Measurements from ENCODE around the gene RAPGEF3. TPM values are rescaled to one million over a fixed set of nuclear protein-coding genes. Genes with fewer than 3 reads are reported as not detected.

Gene RAPGEF3
- total RNA-seq, 1 experiment from 2014 or later, result 5.7 TPM

DNA sequence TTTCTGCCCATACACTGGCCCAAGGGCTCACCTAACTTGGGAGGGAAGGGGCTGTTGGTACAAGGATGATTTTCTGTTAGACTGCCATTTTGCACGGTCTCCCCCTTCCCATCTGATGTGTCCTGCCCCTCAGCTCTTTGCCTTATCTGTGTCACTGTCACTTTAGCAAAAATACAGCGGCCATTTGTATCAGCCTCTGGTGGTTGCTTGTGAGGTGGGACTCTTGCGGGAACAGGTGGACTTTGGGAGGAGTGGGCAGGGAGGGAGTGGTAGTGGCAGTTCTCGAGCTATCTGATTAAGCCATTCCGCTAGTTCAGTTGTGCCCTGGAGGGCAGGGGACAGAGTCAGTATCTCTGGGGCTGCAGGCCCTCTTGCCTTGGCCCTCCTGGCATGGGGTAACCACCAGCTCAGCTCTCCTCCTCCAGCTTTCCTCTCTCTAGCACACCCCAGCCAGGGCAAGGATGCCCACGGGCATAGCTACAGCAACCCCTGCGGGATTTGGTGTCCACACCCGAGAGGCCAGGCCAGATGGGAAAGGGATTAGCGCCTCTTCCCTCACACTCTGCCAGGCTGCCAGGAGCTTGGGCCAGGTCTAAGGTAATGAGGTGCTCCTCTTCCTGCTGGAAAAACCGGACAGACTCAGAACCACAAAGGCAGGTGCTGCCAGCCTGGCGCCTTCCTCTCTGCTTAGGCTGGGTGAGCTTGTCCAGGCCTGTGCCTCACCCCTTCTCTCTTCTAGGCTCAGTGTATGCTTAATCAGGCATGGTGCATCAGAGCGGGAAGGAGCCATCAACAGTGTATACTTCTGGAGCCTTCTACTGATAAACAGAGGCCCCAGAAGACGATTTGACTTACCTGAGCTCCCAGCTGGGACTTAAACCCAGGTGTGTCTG lies 23.0 kb upstream of the RAPGEF3 start:
- Histone ChIP-seq H3K4me1 (replicated peaks; ENCODE audit: insufficient read depth) (peaks cover 39% of the 10 kb centered on the region), H3K79me2 (ENCODE audit: low read depth) (peaks cover 6% of the 10 kb centered on the region; the same call in 1 of the 2 replicates), H3K27ac (0 out of 2 replicates have a peak overlapping the region, but pooled peaks have one; percentile 19), H3K9me3 (ENCODE audit: insufficient read depth, low read depth) (no peaks in the 10 kb centered on the region), H3F3A (ENCODE audit: insufficient read depth, low read depth) (peaks cover 64% of the 10 kb centered on the region), H3K27me3 (ENCODE audit: insufficient read depth, low read depth) (no peaks in the 10 kb centered on the region), H2AFZ (no peak overlapping the region), H3K36me3 (ENCODE audit: low read depth) (no peaks in the 10 kb centered on the region), H3K4me2 (no peak overlapping the region), H3K9me2 (ENCODE audit: insufficient read depth) (no peaks in the 10 kb centered on the region), H4K20me1 (ENCODE audit: insufficient read depth) (no peaks in the 10 kb centered on the region), H3K4me3 (no peak overlapping the region)
- DNase-seq, result peak; percentile 63 to 79
- TF ChIP-seq CTCF (conservative IDR thresholded peaks at IDR 0.05), result no peak
- TF ChIP-seq EZH2 (IDR thresholded peaks at IDR 0.05; ENCODE audit: low read depth), result no peak
- ChIA-PET CTCF (interaction anchor here (0.6 to 1.8 kb wide), 5 partner anchors 37 to 1452 kb away, joined by 3 to 19 read pairs (median 6); no protein-coding TSS in a partner anchor), POLR2A (ENCODE audit: unreplicated experiment) (interaction anchor here (0.6 to 1.1 kb wide), 5 partner anchors 9 to 1066 kb away, joined by 3 to 11 read pairs (median 4); partner anchors contain the start of genes RAPGEF3 and SLC48A1)
- no TSS peak for BruUV-seq (replicated peaks)
- intact Hi-C loops (cut with micrococcal nuclease; ENCODE audit: unreplicated experiment), result loop anchor here (1.0 to 5.0 kb wide), 3 partner anchors 39 to 836 kb away; no protein-coding TSS in a partner anchor

GRCh38 chr12:47779943-47780504 lies 21.3 kb upstream of the RAPGEF3 start:
- H3K9me2 ChIP-seq (ENCODE audit: insufficient read depth), result no peaks in the 10 kb centered on the region
- H3K4me1 ChIP-seq (replicated peaks; ENCODE audit: insufficient read depth), result peaks cover 56% of the 10 kb centered on the region
- H3F3A ChIP-seq (ENCODE audit: insufficient read depth, low read depth), result peaks cover 64% of the 10 kb centered on the region
- no peak overlapping the region for H2AFZ ChIP-seq
- DNase-seq, result no peak
- no peak overlapping the region for H3K27ac ChIP-seq
- intact Hi-C loops (cut with micrococcal nuclease; ENCODE audit: unreplicated experiment), result loop anchor here (1.0 to 5.0 kb wide), 3 partner anchors 57 to 837 kb away; no protein-coding TSS in a partner anchor
- ChIA-PET CTCF (interaction anchor here (1.0 to 1.7 kb wide), 2 partner anchors 13 to 38 kb away, joined by 4 to 9 read pairs; no protein-coding TSS in a partner anchor), POLR2A (ENCODE audit: unreplicated experiment) (interaction anchor here (0.7 kb wide), 1 partner anchor 70 kb away, joined by 24 read pairs; no protein-coding TSS in a partner anchor)
- H3K9me3 ChIP-seq (ENCODE audit: insufficient read depth, low read depth), result no peaks in the 10 kb centered on the region
- BruUV-seq (replicated peaks), result no TSS peak
- no peaks in the 10 kb centered on the region for H3K27me3 ChIP-seq (ENCODE audit: insufficient read depth, low read depth)
- no peaks in the 10 kb centered on the region for H3K36me3 ChIP-seq (ENCODE audit: low read depth)
- H4K20me1 ChIP-seq (ENCODE audit: insufficient read depth), result no peaks in the 10 kb centered on the region
- peaks cover 23% of the 10 kb centered on the region for H3K79me2 ChIP-seq (ENCODE audit: low read depth)
- H3K4me2 ChIP-seq, result no peak overlapping the region
- TF ChIP-seq CTCF (conservative IDR thresholded peaks at IDR 0.05) (no peak), EZH2 (IDR thresholded peaks at IDR 0.05; ENCODE audit: low read depth) (no peak)
- no peak overlapping the region for H3K4me3 ChIP-seq

DNA sequence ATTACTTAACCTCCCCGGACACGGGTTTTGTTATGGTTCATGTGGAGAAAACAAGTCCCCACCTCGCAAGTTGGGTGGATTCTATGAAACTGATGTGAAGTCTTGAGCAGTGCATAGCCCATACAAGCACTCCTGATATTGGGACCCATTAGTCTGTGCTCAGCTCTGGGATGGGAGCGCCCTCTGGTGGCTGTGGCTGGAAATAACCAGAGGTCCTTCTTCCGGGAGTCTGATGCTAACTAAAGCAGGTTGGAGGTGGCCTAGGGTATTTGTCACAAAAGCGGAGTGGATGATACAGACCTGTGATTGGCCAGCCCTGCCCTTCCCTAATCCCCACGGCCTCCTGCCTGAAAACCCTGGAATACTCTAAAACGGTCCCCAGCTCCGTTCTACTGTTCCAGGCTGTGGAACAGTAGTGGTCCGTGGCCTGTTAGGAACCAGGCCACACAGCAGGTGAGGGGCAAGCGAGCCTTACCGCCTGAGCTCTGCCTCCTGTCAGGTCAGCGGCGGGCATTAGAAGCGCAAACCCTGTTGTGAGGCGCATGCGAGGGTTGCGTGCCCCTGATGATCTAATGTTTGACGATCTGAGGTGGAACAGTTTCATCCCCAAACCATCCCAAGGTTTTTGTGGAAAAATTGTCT lies 20.7 kb upstream of the RAPGEF3 start:
- H3K27me3 ChIP-seq (ENCODE audit: insufficient read depth, low read depth), result no peaks in the 10 kb centered on the region
- no peaks in the 10 kb centered on the region for H3K9me2 ChIP-seq (ENCODE audit: insufficient read depth)
- peak; percentile 76 to 87 for DNase-seq
- peaks cover 29% of the 10 kb centered on the region for H3K79me2 ChIP-seq (ENCODE audit: low read depth)
- H2AFZ ChIP-seq, result no peak overlapping the region
- H3K4me3 ChIP-seq, result no peak overlapping the region
- ChIA-PET POLR2A (ENCODE audit: unreplicated experiment) (no interaction called here), CTCF (interaction anchor here (1.0 to 1.7 kb wide), 2 partner anchors 12 to 37 kb away, joined by 4 to 9 read pairs; no protein-coding TSS in a partner anchor)
- no peak overlapping the region for H3K4me2 ChIP-seq
- intact Hi-C loops (cut with micrococcal nuclease; ENCODE audit: unreplicated experiment), result loop anchor here (1.0 to 2.0 kb wide), 2 partner anchors 57 to 64 kb away; no protein-coding TSS in a partner anchor
- TF ChIP-seq EZH2 (IDR thresholded peaks at IDR 0.05; ENCODE audit: low read depth) (no peak), CTCF (conservative IDR thresholded peaks at IDR 0.05) (peak; percentile 96)
- H3K27ac ChIP-seq, result no peak overlapping the region
- H3K4me1 ChIP-seq (replicated peaks; ENCODE audit: insufficient read depth), result peaks cover 62% of the 10 kb centered on the region
- H3K36me3 ChIP-seq (ENCODE audit: low read depth), result no peaks in the 10 kb centered on the region
- H3F3A ChIP-seq (ENCODE audit: insufficient read depth, low read depth), result peaks cover 64% of the 10 kb centered on the region
- H3K9me3 ChIP-seq (ENCODE audit: insufficient read depth, low read depth), result no peaks in the 10 kb centered on the region
- H4K20me1 ChIP-seq (ENCODE audit: insufficient read depth), result no peaks in the 10 kb centered on the region
- BruUV-seq (replicated peaks), result no TSS peak

All from PC-9 (cell line).